Suprapubic skin (tissue), 4 donors: ENCODE results near the gene PRRT1. TPM values are rescaled to one million over a fixed set of nuclear protein-coding genes. Genes with fewer than 3 reads are reported as not detected.
A peak's percentile ranks its signal among the peaks of the same experiment; 100 is the strongest.

Experiments
- DNase-seq, 2 donors: peaks; one replicate each; pipeline ENCODE4 v3.0.0-alpha.2; 2019; ENCODE audit warnings: low spot score in 2 of 2
- H3K27ac ChIP-seq: fragments of 200-600 bp; sonication (generic); one replicate; pipeline ENCODE4 v1.5.1; 2019
- H3K27me3 ChIP-seq: fragments of 200-600 bp; sonication (generic); one replicate; pipeline ENCODE4 v1.5.1; 2019
- H3K36me3 ChIP-seq: fragments of 200-600 bp; sonication (generic); one replicate; pipeline ENCODE4 v1.5.1; 2019
- H3K4me1 ChIP-seq: fragments of 200-600 bp; sonication (generic); one replicate; pipeline ENCODE4 v1.5.1; 2019
- H3K4me3 ChIP-seq: fragments of 200-600 bp; sonication (generic); one replicate; pipeline ENCODE4 v1.5.1; 2019; ENCODE audit warnings: mild to moderate bottlenecking
- H3K9me3 ChIP-seq: fragments of 200-600 bp; sonication (generic); one replicate; pipeline ENCODE4 v1.5.1; 2019
- CTCF ChIP-seq, 2 donors: fragments of 200-600 bp in 1 of 2; fragments of 450-650 bp in 1 of 2; sonication (generic) in 1 of 2; IDR thresholded peaks; one replicate each; pipeline ENCODE4 v1.5.1; 2016 to 2019; ENCODE audit warnings: antibody characterized with exemption in 2 of 2, mild to moderate bottlenecking in 1 of 2, moderate library complexity in 1 of 2
- EP300 ChIP-seq: sonication (generic); formaldehyde crosslinking; IDR thresholded peaks from one replicate; pipeline ENCODE4 v1.6.1; 2017; ENCODE audit warnings: antibody characterized with exemption
- POLR2A ChIP-seq, 2 donors: fragments of 450-650 bp; IDR thresholded peaks; one replicate each; pipeline ENCODE4 v1.6.1; 2017; ENCODE audit warnings: antibody characterized with exemption in 2 of 2, mild to moderate bottlenecking in 2 of 2, moderate library complexity in 2 of 2
- POLR2AphosphoS5 ChIP-seq, 3 donors: sonication (generic); formaldehyde crosslinking; IDR thresholded peaks; one replicate each; pipeline ENCODE4 v1.6.1; 2017; ENCODE audit warnings: antibody characterized with exemption in 3 of 3
- WGBS: methylation state at CpG from one replicate; pipeline ENCODE4 v1.1.5; 2018; 5-methylcytosine and 5-hydroxymethylcytosine counted together
- total RNA-seq, 4 donors: library from RNA; depleted of rRNA; stranded (reverse); fragments of >200 nt; gene quantifications; one replicate each; pipeline ENCODE4 v1.1.0, GENCODE V29; 2016

PRRT1 gene
- total RNA-seq, 4 donors from 2014 or later = 0.42 to 2.1 (median 0.45) TPM

- Histone ChIP-seq H3K4me3 (no peak overlapping the region), H3K9me3 (no peaks in the 10 kb centered on the region), H3K27ac (no peak overlapping the region), H3K27me3 (no peaks in the 10 kb centered on the region), H3K36me3 (peaks cover 62% of the 10 kb centered on the region), H3K4me1 (peaks cover 37% of the 10 kb centered on the region)
- DNase-seq = no peak
- TF ChIP-seq POLR2AphosphoS5 (IDR thresholded peaks at IDR 0.05) = no peak
- no peak for TF ChIP-seq EP300
- TF ChIP-seq CTCF (IDR thresholded peaks at IDR 0.05) = no peak
- no peak for TF ChIP-seq POLR2A (IDR thresholded peaks at IDR 0.05)
- WGBS = 84% methylated on average over 7 of the region's 7 CpGs
Observed at GRCh38 chr6:32116674-32117073, 35.1 kb downstream of the PRRT1 start.

DNA sequence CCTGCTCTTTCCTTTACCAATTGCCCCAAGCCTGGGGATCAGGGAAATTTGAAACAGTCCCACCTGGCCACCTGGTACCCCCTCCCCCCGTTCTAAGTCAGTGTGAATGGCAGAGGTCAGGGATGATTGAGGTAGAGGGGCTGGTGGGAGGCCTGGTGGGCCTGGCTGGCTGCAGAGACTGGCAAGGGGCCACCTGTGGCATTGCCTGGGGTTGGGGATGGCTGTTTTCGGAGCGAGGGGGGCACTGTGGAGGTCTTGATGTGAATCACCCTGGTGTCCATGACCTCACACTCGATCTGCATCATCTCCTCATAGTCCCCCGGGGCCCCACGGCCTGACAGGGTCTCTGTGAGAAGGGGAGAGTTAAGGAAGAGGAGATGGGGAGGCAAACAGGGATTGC lies 36.1 kb downstream of the PRRT1 start:
- Histone ChIP-seq H3K36me3 (peaks cover 52% of the 10 kb centered on the region), H3K27me3 (no peaks in the 10 kb centered on the region), H3K4me3 (no peak overlapping the region), H3K27ac (peak overlapping the region; percentile 13), H3K9me3 (no peaks in the 10 kb centered on the region), H3K4me1 (peaks cover 47% of the 10 kb centered on the region)
- no peak for TF ChIP-seq EP300
- no peak for TF ChIP-seq POLR2AphosphoS5 (IDR thresholded peaks at IDR 0.05)
- no peak for TF ChIP-seq CTCF (IDR thresholded peaks at IDR 0.05)
- TF ChIP-seq POLR2A (IDR thresholded peaks at IDR 0.05) = no peak
- DNase-seq = no peak
- 84% methylated on average over 6 of the region's 6 CpGs for WGBS

DNA sequence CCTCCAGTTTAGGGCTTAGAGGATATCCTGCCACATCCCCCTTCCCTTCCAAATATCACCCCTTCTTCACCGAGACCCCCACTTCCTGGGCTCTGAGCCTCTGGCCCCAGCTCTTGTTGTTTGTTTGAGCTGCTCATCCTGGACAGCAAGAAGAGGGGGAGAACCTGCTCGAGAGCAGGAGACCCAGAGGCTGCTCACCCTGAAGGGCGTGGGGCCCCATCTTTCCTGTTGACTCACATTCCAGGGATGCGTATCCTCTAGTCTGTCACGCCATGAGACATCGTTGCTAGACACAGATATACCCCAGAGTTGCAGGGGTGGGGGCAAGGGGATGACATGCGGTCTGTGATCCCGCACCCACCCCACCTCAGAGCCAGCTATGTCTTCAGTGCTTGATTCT lies 36.9 kb downstream of the PRRT1 start:
- peak in 1 of 2 donors; percentile 78 for DNase-seq
- 58% methylated on average over 8 of the region's 8 CpGs for WGBS
- Histone ChIP-seq H3K36me3 (peaks cover 44% of the 10 kb centered on the region), H3K4me3 (no peak overlapping the region), H3K27ac (peak overlapping the region; percentile 92), H3K27me3 (no peaks in the 10 kb centered on the region), H3K4me1 (peaks cover 54% of the 10 kb centered on the region), H3K9me3 (no peaks in the 10 kb centered on the region)
- TF ChIP-seq EP300 = no peak
- no peak for TF ChIP-seq CTCF (IDR thresholded peaks at IDR 0.05)
- no peak for TF ChIP-seq POLR2AphosphoS5 (IDR thresholded peaks at IDR 0.05)
- TF ChIP-seq POLR2A (IDR thresholded peaks at IDR 0.05) = no peak

- Histone ChIP-seq H3K9me3 (no peaks in the 10 kb centered on the region), H3K27ac (peak overlapping the region; percentile 92), H3K27me3 (no peaks in the 10 kb centered on the region), H3K36me3 (peaks cover 34% of the 10 kb centered on the region), H3K4me1 (peaks cover 55% of the 10 kb centered on the region), H3K4me3 (no peak overlapping the region)
- TF ChIP-seq EP300 = no peak
- peak in 1 of 2 donors; percentile 26 for TF ChIP-seq CTCF (IDR thresholded peaks at IDR 0.05)
- TF ChIP-seq POLR2AphosphoS5 (IDR thresholded peaks at IDR 0.05) = peak in 1 of 3 donors; percentile 30
- WGBS = 65% methylated on average over 9 of the region's 9 CpGs
- DNase-seq = peak; percentile 89 to 93
Observed at GRCh38 chr6:32113386-32114352, 38.1 kb downstream of the PRRT1 start.

DNA sequence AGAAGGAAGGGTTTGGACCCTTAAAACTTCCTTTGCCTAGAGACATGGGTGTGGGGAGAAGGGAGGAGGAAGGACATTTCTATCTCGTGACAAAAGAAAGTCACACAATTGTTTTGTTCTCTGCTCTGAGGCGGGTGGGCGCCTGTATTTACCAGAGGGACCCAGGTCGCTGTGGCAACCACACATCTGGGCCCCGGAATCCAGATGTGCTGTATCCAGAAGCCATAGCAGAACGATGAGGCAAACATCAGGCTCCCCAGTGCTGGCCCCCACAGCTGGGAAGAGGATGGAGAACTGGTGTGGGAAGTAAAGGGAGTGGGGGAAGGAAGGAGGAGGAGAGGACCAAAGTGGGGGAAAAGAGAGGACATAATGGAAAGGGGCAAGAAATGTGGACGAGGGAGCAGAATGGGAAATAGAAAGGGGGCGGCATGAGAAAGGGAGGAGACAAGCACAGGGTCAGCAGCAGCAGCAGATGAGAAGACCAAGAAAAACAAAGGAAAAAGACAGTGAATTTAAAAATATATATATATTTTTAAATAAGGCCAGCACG lies 39.2 kb downstream of the PRRT1 start:
- peaks cover 67% of the 10 kb centered on the region for H3K4me1 ChIP-seq
- no peaks in the 10 kb centered on the region for H3K27me3 ChIP-seq
- peak; percentile 91 to 92 for DNase-seq
- TF ChIP-seq POLR2AphosphoS5 (IDR thresholded peaks at IDR 0.05) = peak in 2 of 3 donors; percentile 3 to 66
- TF ChIP-seq EP300 = no peak
- H3K27ac ChIP-seq = peak overlapping the region; percentile 92
- WGBS = 48% methylated on average over 9 of the region's 9 CpGs
- no peaks in the 10 kb centered on the region for H3K9me3 ChIP-seq
- peaks cover 22% of the 10 kb centered on the region for H3K36me3 ChIP-seq
- H3K4me3 ChIP-seq = no peak overlapping the region
